Measurements from ENCODE around the gene DEXI. TPM values are rescaled to one million over a fixed set of nuclear protein-coding genes. Genes with fewer than 3 reads are reported as not detected.

The DEXI gene
- total RNA-seq, 2 donors from 2014 or later = 29.8 to 51.1 TPM

GRCh38 chr16:10966129-10966528 lies 23.9 kb upstream of the DEXI start:
- H3K36me3 ChIP-seq (replicated peaks in 1 of 2; ENCODE audit: insufficient read depth in 1 of 2, low read depth in 2 of 2) = peaks cover 0 to 7% of the 10 kb centered on the region in 2 donors
- TF ChIP-seq POLR2A (IDR thresholded peaks at IDR 0.05) = no peak
- no peak for TF ChIP-seq CTCF (IDR thresholded peaks at IDR 0.05)
- no peak for DNase-seq
- WGBS, 2 donors = 70 to 82% methylated on average over 5 of the region's 5 CpGs
- ATAC-seq = no peak
- peaks cover 16% of the 10 kb centered on the region for H3K4me1 ChIP-seq
- H3K27me3 ChIP-seq = no peaks in the 10 kb centered on the region
- intact Hi-C loops (cut with DNase I) = loop anchor here (5.0 to 10.0 kb wide), 2 partner anchors 299 to 391 kb away; partner anchors contain the start of gene TNP2
- no peak overlapping the region for H3K27ac ChIP-seq
- H3K4me3 ChIP-seq = no peak overlapping the region
- no peaks in the 10 kb centered on the region for H3K9me3 ChIP-seq

GRCh38 chr16:10965440-10966061 lies 23.3 kb upstream of the DEXI start:
- no peaks in the 10 kb centered on the region for H3K9me3 ChIP-seq
- no peaks in the 10 kb centered on the region for H3K27me3 ChIP-seq
- 75 to 76% methylated on average over 6 of the region's 6 CpGs for WGBS, 2 donors
- H3K4me3 ChIP-seq = no peak overlapping the region
- H3K27ac ChIP-seq = no peak overlapping the region
- DNase-seq = no peak
- ATAC-seq = no peak
- H3K36me3 ChIP-seq (replicated peaks in 1 of 2; ENCODE audit: insufficient read depth in 1 of 2, low read depth in 2 of 2) = peaks cover 0 to 7% of the 10 kb centered on the region in 2 donors
- TF ChIP-seq CTCF (IDR thresholded peaks at IDR 0.05) = no peak
- no peak for TF ChIP-seq POLR2A (IDR thresholded peaks at IDR 0.05)
- intact Hi-C loops (cut with DNase I) = loop anchor here (5.0 to 10.0 kb wide), 2 partner anchors 299 to 392 kb away; partner anchors contain the start of gene TNP2
- H3K4me1 ChIP-seq = peaks cover 16% of the 10 kb centered on the region

GRCh38 chr16:10964891-10965326 lies 22.6 kb upstream of the DEXI start:
- ATAC-seq = no peak
- Histone ChIP-seq H3K36me3 (replicated peaks in 1 of 2; ENCODE audit: insufficient read depth in 1 of 2, low read depth in 2 of 2) (peaks cover 0 to 4% of the 10 kb centered on the region in 2 donors), H3K4me3 (no peak overlapping the region), H3K27ac (no peak overlapping the region), H3K27me3 (no peaks in the 10 kb centered on the region), H3K9me3 (no peaks in the 10 kb centered on the region), H3K4me1 (peaks cover 16% of the 10 kb centered on the region)
- TF ChIP-seq CTCF (IDR thresholded peaks at IDR 0.05) = no peak
- no peak for TF ChIP-seq POLR2A (IDR thresholded peaks at IDR 0.05)
- 92 to 93% methylated on average over 8 of the region's 8 CpGs for WGBS, 2 donors
- DNase-seq = no peak
- intact Hi-C loops (cut with DNase I) = loop anchor here (5.0 to 10.0 kb wide), 2 partner anchors 300 to 392 kb away; partner anchors contain the start of gene TNP2

GRCh38 chr16:10964039-10964890 lies 22.0 kb upstream of the DEXI start:
- H3K27ac ChIP-seq = peak overlapping the region in 2 of 4 donors; percentile 26 to 37
- intact Hi-C loops (cut with DNase I) = loop anchor here (10.0 kb wide), 1 partner anchor 301 kb away; the partner anchor contains the start of gene TNP2
- peaks cover 16% of the 10 kb centered on the region for H3K4me1 ChIP-seq
- peak; percentile 90 for ATAC-seq
- H3K4me3 ChIP-seq = no peak overlapping the region
- peak; percentile 83 to 88 (median 84) for DNase-seq
- TF ChIP-seq CTCF (IDR thresholded peaks at IDR 0.05) (peak; percentile 85 to 94 (median 91)), POLR2A (IDR thresholded peaks at IDR 0.05) (no peak)
- H3K27me3 ChIP-seq = no peaks in the 10 kb centered on the region
- H3K36me3 ChIP-seq (replicated peaks in 1 of 2; ENCODE audit: insufficient read depth in 1 of 2, low read depth in 2 of 2) = peaks cover 0 to 4% of the 10 kb centered on the region in 2 donors
- no peaks in the 10 kb centered on the region for H3K9me3 ChIP-seq
- WGBS, 2 donors = 24 to 25% methylated on average over 15 to 20 of the region's 20 CpGs

Measured in body of pancreas (tissue), 4 donors.